Measurements from ENCODE around the gene OR8B8. TPM values are rescaled to one million over a fixed set of nuclear protein-coding genes. Genes with fewer than 3 reads are reported as not detected.

The OR8B8 gene
- total and polyA plus RNA-seq, 10 of the 15 experiments (the other 5 are each of a cell fraction or from before 2014, with no cell fraction given) = not detected

- TF ChIP-seq DPF2 (IDR thresholded peaks at IDR 0.05) = no peak
- no peak for TF ChIP-seq NFIC (IDR thresholded peaks at IDR 0.05; ENCODE audit: low read depth, low read length)
- TF ChIP-seq MXI1 (IDR thresholded peaks at IDR 0.05; ENCODE audit: low read depth, low read length) = no peak
- no peak for TF ChIP-seq NR2C1 (IDR thresholded peaks at IDR 0.05)
- TF ChIP-seq TCF7 (IDR thresholded peaks at IDR 0.05; ENCODE audit: borderline replicate concordance) = no peak
- TF ChIP-seq PML (IDR thresholded peaks at IDR 0.05; ENCODE audit: low read length) = no peak
- TF ChIP-seq SUZ12 (IDR thresholded peaks at IDR 0.05; ENCODE audit: unreplicated experiment) = no peak
- TF ChIP-seq ZNF274 (IDR thresholded peaks at IDR 0.05; ENCODE audit: insufficient read depth, insufficient read length) = no peak
- TF ChIP-seq CBFB (IDR thresholded peaks at IDR 0.05; ENCODE audit: low read depth) = no peak
- TF ChIP-seq CHD4 (IDR thresholded peaks at IDR 0.05) = no peak
- TF ChIP-seq ZBTB33 (IDR thresholded peaks at IDR 0.05) = no peak
These were observed 28.6 kb upstream of the OR8B8 start (continued) for GRCh38 chr11:124474079-124474478.

- no peak for ATAC-seq
These were observed 28.0 kb upstream of the OR8B8 start for GRCh38 chr11:124473476-124473875.

More at GRCh38 chr11:124473476-124473875, 28.0 kb upstream of the OR8B8 start:
- ChIA-PET SMC1A (ENCODE audit: uncharacterized antibody, unreplicated experiment) (interaction anchor here (1.2 kb wide), 2 partner anchors 9 to 57 kb away, joined by 3 read pairs; no protein-coding TSS in a partner anchor), CTCF (no interaction called here), POLR2A (no interaction called here), RAD21 (ENCODE audit: unreplicated experiment) (no interaction called here)
- no peak for FAIRE-seq
- no peaks in the 10 kb centered on the region for H3K4me1 ChIP-seq (ENCODE audit: control insufficient read depth, insufficient read depth, low read length)
- no peaks in the 10 kb centered on the region; a peak in 1 of 4 replicates for H3K27me3 ChIP-seq (replicated peaks in 1 of 2; ENCODE audit: control insufficient read depth in 2 of 2, insufficient read depth in 2 of 2, low read length in 1 of 2)
- in situ Hi-C loops (cut with MboI) (no loop called here), intact Hi-C loops (cut with micrococcal nuclease; ENCODE audit: unreplicated experiment) (no loop called here)
- TF ChIP-seq TCF7 (IDR thresholded peaks at IDR 0.05; ENCODE audit: borderline replicate concordance) = no peak
- no peaks in the 10 kb centered on the region for H4K20me1 ChIP-seq (ENCODE audit: control insufficient read depth, insufficient read depth)
- no peak overlapping the region for H3K4me3 ChIP-seq
- no peaks in the 10 kb centered on the region for H3K9me3 ChIP-seq (replicated peaks; ENCODE audit: control insufficient read depth, insufficient read depth, low read length)
- WGBS (ENCODE audit: insufficient coverage, insufficient replicate concordance, low lambda C conversion rate, missing lambda C conversion rate) = 0% methylated on average over 1 of the region's 1 CpG
- no peak overlapping the region for H3K4me2 ChIP-seq (ENCODE audit: control insufficient read depth, insufficient read depth)
- no peak for DNase-seq (ENCODE audit: low read depth, low spot score)
- no peak overlapping the region for H3K27ac ChIP-seq (ENCODE audit: control insufficient read depth, insufficient read depth)
- no peaks in the 10 kb centered on the region for H3K36me3 ChIP-seq (ENCODE audit: control insufficient read depth in 2 of 2, insufficient read depth in 2 of 2, low read length in 1 of 2)
- H3K9ac ChIP-seq (ENCODE audit: control insufficient read depth, insufficient read depth, low read length) = no peak overlapping the region
- no peak overlapping the region for H2AFZ ChIP-seq (ENCODE audit: control insufficient read depth, low read depth, low read length)
- BruUV-seq (replicated peaks) = no TSS peak
- no peaks in the 10 kb centered on the region for H3K79me2 ChIP-seq (ENCODE audit: control insufficient read depth, insufficient read depth, low read length)
